Peyer's patch (tissue), 4 donors: ENCODE data around the gene ABHD2. TPM values are rescaled to one million over a fixed set of nuclear protein-coding genes. Genes with fewer than 3 reads are reported as not detected.

ENCODE experiments used
- DNase-seq, 3 donors: peaks; one replicate each; pipeline ENCODE4 v3.0.0-alpha.2; 2017 to 2019
- H3K27ac ChIP-seq, 4 donors: fragments of 200-600 bp; sonication (generic); one replicate each; pipeline ENCODE4 v1.5.1; 2016 to 2019
- H3K27me3 ChIP-seq, 2 donors: fragments of 200-600 bp; sonication (generic); one replicate each; pipeline ENCODE4 v1.5.1; 2019
- H3K36me3 ChIP-seq, 3 donors: fragments of 200-600 bp; sonication (generic); one replicate each; pipeline ENCODE4 v1.5.1; 2016 to 2019
- H3K4me1 ChIP-seq, 4 donors: fragments of 200-600 bp; sonication (generic); one replicate each; pipeline ENCODE4 v1.5.1; 2016 to 2019
- H3K4me3 ChIP-seq, 4 donors: fragments of 200-600 bp; sonication (generic); 1 replicate in 3 of 4; 2 replicates in 1 of 4; pipeline ENCODE4 v1.5.1; 2016 to 2019; ENCODE audit warnings: mild to moderate bottlenecking in 1 of 4
- H3K9me3 ChIP-seq, 4 donors: fragments of 200-600 bp; sonication (generic); one replicate each; pipeline ENCODE4 v1.5.1; 2016 to 2019; ENCODE audit warnings: mild to moderate bottlenecking in 1 of 4
- CTCF ChIP-seq, 6 experiments: fragments of 450-650 bp in 4 of 6; fragments of 200-600 bp in 2 of 6; sonication (generic) in 1 of 6; IDR thresholded peaks; one replicate each; pipeline ENCODE4 v1.5.1; 2017 to 2019; ENCODE audit warnings: antibody characterized with exemption in 6 of 6, mild to moderate bottlenecking in 3 of 6, moderate library complexity in 1 of 6
- POLR2A ChIP-seq, 2 donors: fragments of 450-650 bp; IDR thresholded peaks; one replicate each; pipeline ENCODE4 v1.5.1; 2017; ENCODE audit warnings: antibody characterized with exemption in 2 of 2, mild to moderate bottlenecking in 2 of 2, moderate library complexity in 2 of 2
- total RNA-seq, 4 donors: library from RNA; depleted of rRNA; stranded (reverse); fragments of >200 nt; gene quantifications; one replicate each; pipeline ENCODE4 v1.1.0, GENCODE V29; 2016

Gene ABHD2
- total RNA-seq, 4 donors from 2014 or later: 75.9 to 190 (median 121) TPM

- Histone ChIP-seq H3K4me3 (no peak overlapping the region), H3K27me3 (no peaks in the 10 kb centered on the region), H3K27ac (peak overlapping the region; percentile 1 to 87 (median 75)), H3K4me1 (peaks cover 0 to 46% (median 3%) of the 10 kb centered on the region in 4 donors), H3K36me3 (peaks cover 0 to 45% (median 0%) of the 10 kb centered on the region in 3 donors), H3K9me3 (no peaks in the 10 kb centered on the region)
- no peak for TF ChIP-seq CTCF (IDR thresholded peaks at IDR 0.05)
- peak in 1 of 2 donors; percentile 36 for TF ChIP-seq POLR2A (IDR thresholded peaks at IDR 0.05)
- DNase-seq: peak in 2 of 3 donors; percentile 66 to 83
Measured at GRCh38 chr15:89121414-89121813, 33.2 kb downstream of the ABHD2 start.

GRCh38 chr15:89122505-89123180 is 34.4 kb downstream of the ABHD2 start:
- no peaks in the 10 kb centered on the region for H3K27me3 ChIP-seq
- H3K27ac ChIP-seq: peak overlapping the region in 2 of 4 donors; percentile 82 to 87
- H3K4me3 ChIP-seq: no peak overlapping the region
- H3K4me1 ChIP-seq: peaks cover 0 to 46% (median 3%) of the 10 kb centered on the region in 4 donors
- DNase-seq: no peak
- H3K9me3 ChIP-seq: no peaks in the 10 kb centered on the region
- H3K36me3 ChIP-seq: peaks cover 0 to 39% (median 0%) of the 10 kb centered on the region in 3 donors
- TF ChIP-seq CTCF (IDR thresholded peaks at IDR 0.05) (no peak), POLR2A (IDR thresholded peaks at IDR 0.05) (no peak)

GRCh38 chr15:89123181-89123525 is 34.9 kb downstream of the ABHD2 start:
- Histone ChIP-seq H3K27me3 (no peaks in the 10 kb centered on the region), H3K27ac (peak overlapping the region in 1 of 4 donors; percentile 87), H3K4me1 (peaks cover 0 to 44% (median 3%) of the 10 kb centered on the region in 4 donors), H3K9me3 (no peaks in the 10 kb centered on the region), H3K36me3 (peaks cover 0 to 33% (median 0%) of the 10 kb centered on the region in 3 donors), H3K4me3 (no peak overlapping the region)
- TF ChIP-seq POLR2A (IDR thresholded peaks at IDR 0.05) (no peak), CTCF (IDR thresholded peaks at IDR 0.05) (no peak)
- no peak for DNase-seq

- Histone ChIP-seq H3K4me1 (peaks cover 0 to 36% (median 0%) of the 10 kb centered on the region in 4 donors), H3K27ac (peak overlapping the region in 1 of 4 donors; percentile 20), H3K4me3 (no peak overlapping the region), H3K9me3 (no peaks in the 10 kb centered on the region), H3K36me3 (peaks cover 0 to 28% (median 0%) of the 10 kb centered on the region in 3 donors), H3K27me3 (no peaks in the 10 kb centered on the region)
- no peak for TF ChIP-seq POLR2A (IDR thresholded peaks at IDR 0.05)
- no peak for TF ChIP-seq CTCF (IDR thresholded peaks at IDR 0.05)
- no peak for DNase-seq
Measured at GRCh38 chr15:89125088-89125826, 37.0 kb downstream of the ABHD2 start.

GRCh38 chr15:89126009-89126408 is 37.8 kb downstream of the ABHD2 start:
- H3K9me3 ChIP-seq: no peaks in the 10 kb centered on the region
- DNase-seq: no peak
- H3K27ac ChIP-seq: no peak overlapping the region
- peaks cover 0 to 32% (median 0%) of the 10 kb centered on the region in 3 donors for H3K36me3 ChIP-seq
- peaks cover 0 to 28% (median 0%) of the 10 kb centered on the region in 4 donors for H3K4me1 ChIP-seq
- no peak for TF ChIP-seq POLR2A (IDR thresholded peaks at IDR 0.05)
- TF ChIP-seq CTCF (IDR thresholded peaks at IDR 0.05): no peak
- H3K4me3 ChIP-seq: no peak overlapping the region
- H3K27me3 ChIP-seq: no peaks in the 10 kb centered on the region
